Measurements from ENCODE around the gene SEMA5A. TPM values are rescaled to one million over a fixed set of nuclear protein-coding genes. Genes with fewer than 3 reads are reported as not detected.

The SEMA5A gene
- total RNA-seq, 1 experiment from 2014 or later = 9.3 TPM

- no peaks in the 10 kb centered on the region for H3K36me3 Mint-ChIP-seq
- H3K4me3 Mint-ChIP-seq = no peak overlapping the region
- H3K4me1 Mint-ChIP-seq = no peaks in the 10 kb centered on the region
- TF ChIP-seq FOXP1 (CRISPR knock-in tag; IDR thresholded peaks at IDR 0.05; ENCODE audit: borderline replicate concordance) (no peak), FOXJ3 (CRISPR knock-in tag; IDR thresholded peaks at IDR 0.05; ENCODE audit: borderline replicate concordance) (no peak), MXD4 (CRISPR knock-in tag; IDR thresholded peaks at IDR 0.05; ENCODE audit: borderline replicate concordance) (no peak), ESRRA (CRISPR knock-in tag; IDR thresholded peaks at IDR 0.05; ENCODE audit: borderline replicate concordance) (no peak), JUN (CRISPR knock-in tag; IDR thresholded peaks at IDR 0.05) (no peak), ZNF532 (CRISPR knock-in tag; IDR thresholded peaks at IDR 0.05; ENCODE audit: borderline replicate concordance) (no peak), OVOL2 (CRISPR knock-in tag; IDR thresholded peaks at IDR 0.05; ENCODE audit: borderline replicate concordance) (no peak), SP1 (CRISPR knock-in tag; conservative IDR thresholded peaks at IDR 0.05) (no peak), NR2C2 (CRISPR knock-in tag; IDR thresholded peaks at IDR 0.05) (no peak), ZNF423 (CRISPR knock-in tag; IDR thresholded peaks at IDR 0.05) (no peak), HMGA2 (CRISPR knock-in tag; IDR thresholded peaks at IDR 0.05) (no peak), AFF4 (CRISPR knock-in tag; IDR thresholded peaks at IDR 0.05; ENCODE audit: borderline replicate concordance) (no peak), NR3C1 (CRISPR knock-in tag; conservative IDR thresholded peaks at IDR 0.05; ENCODE audit: low read depth) (no peak), ZNF138 (CRISPR knock-in tag; conservative IDR thresholded peaks at IDR 0.05) (no peak), CREB1 (CRISPR knock-in tag; IDR thresholded peaks at IDR 0.05) (no peak), ZNF671 (CRISPR knock-in tag; IDR thresholded peaks at IDR 0.05) (no peak)
- TF ChIP-seq, protein P1, sequence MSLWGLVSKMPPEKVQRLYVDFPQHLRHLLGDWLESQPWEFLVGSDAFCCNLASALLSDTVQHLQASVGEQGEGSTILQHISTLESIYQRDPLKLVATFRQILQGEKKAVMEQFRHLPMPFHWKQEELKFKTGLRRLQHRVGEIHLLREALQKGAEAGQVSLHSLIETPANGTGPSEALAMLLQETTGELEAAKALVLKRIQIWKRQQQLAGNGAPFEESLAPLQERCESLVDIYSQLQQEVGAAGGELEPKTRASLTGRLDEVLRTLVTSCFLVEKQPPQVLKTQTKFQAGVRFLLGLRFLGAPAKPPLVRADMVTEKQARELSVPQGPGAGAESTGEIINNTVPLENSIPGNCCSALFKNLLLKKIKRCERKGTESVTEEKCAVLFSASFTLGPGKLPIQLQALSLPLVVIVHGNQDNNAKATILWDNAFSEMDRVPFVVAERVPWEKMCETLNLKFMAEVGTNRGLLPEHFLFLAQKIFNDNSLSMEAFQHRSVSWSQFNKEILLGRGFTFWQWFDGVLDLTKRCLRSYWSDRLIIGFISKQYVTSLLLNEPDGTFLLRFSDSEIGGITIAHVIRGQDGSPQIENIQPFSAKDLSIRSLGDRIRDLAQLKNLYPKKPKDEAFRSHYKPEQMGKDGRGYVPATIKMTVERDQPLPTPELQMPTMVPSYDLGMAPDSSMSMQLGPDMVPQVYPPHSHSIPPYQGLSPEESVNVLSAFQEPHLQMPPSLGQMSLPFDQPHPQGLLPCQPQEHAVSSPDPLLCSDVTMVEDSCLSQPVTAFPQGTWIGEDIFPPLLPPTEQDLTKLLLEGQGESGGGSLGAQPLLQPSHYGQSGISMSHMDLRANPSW (CRISPR knock-in tag; conservative IDR thresholded peaks at IDR 0.05; ENCODE audit: low read depth) = no peak
- TF ChIP-seq, protein P2, sequence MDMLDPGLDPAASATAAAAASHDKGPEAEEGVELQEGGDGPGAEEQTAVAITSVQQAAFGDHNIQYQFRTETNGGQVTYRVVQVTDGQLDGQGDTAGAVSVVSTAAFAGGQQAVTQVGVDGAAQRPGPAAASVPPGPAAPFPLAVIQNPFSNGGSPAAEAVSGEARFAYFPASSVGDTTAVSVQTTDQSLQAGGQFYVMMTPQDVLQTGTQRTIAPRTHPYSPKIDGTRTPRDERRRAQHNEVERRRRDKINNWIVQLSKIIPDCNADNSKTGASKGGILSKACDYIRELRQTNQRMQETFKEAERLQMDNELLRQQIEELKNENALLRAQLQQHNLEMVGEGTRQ (CRISPR knock-in tag; IDR thresholded peaks at IDR 0.05) = no peak
- no peak overlapping the region for H3K27ac Mint-ChIP-seq
- ChIA-PET CTCF (no interaction called here), POLR2A (no interaction called here)
- DNase-seq (ENCODE audit: low spot score) (no peak), ATAC-seq (no peak)
- peaks cover 4% of the 10 kb centered on the region; the same call in 1 of the 2 replicates for H3K9me3 Mint-ChIP-seq
- H3K27me3 Mint-ChIP-seq (ENCODE audit: low read depth) = no peaks in the 10 kb centered on the region
These were observed 231.3 kb downstream of the SEMA5A start for GRCh38 chr5:9314558-9314957.

Data from WTC11 (cell line).